ENCODE measurements around the gene ZNF277.
A peak's percentile ranks its signal among the peaks of the same experiment; 100 is the strongest.

Gene ZNF277

DNA sequence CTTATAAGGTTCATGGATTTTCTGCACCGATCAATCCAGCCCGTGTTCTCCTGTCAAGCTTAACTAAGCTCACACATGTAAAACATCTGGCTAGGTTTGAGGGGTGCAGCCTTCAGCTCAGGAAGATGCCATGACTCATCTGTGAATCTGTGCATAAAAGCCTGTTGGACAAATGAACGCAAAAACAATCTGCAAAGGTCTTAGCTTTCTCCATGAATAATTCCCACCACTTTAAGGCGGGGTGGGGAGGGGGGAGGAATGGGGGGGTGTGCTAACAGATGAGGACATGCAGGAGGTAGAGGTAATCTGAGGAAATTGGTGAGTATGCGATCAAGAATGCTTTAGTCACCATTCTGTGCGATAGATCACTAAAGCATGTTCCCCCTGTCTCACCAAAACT lies 5.1 kb upstream of the ZNF277 start:
- DNase-seq (ENCODE audit: low read depth): peak; percentile 86
- no peak for TF ChIP-seq CTCF (conservative IDR thresholded peaks at IDR 0.05; ENCODE audit: low read depth, low read length)
- no peak overlapping the region for H3K4me3 ChIP-seq (ENCODE audit: low read depth, low read length)

DNA sequence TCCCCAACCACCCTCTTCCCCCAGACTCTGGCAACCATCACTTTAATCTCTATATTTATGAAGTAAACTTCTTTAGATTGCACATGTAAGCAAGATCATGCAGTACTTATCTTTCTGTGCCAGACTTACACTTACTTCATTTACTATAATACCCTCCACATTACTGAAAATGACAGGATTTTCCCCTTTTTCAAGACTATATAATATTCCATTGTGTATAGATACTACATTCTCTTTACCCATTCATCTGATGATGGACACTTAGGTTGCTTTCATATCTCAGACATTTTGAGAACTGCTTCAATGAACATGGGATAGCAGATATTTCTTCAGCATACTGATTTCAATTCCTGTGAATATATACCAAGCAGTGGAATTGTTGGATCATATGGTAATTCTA lies 4.7 kb upstream of the ZNF277 start:
- no peak overlapping the region for H3K4me3 ChIP-seq (ENCODE audit: low read depth, low read length)

GRCh38 chr7:112202816-112203215 lies 3.7 kb upstream of the ZNF277 start:
- H3K4me3 ChIP-seq (ENCODE audit: low read depth, low read length): no peak overlapping the region
- DNase-seq (ENCODE audit: low read depth): peak; percentile 37
- TF ChIP-seq CTCF (conservative IDR thresholded peaks at IDR 0.05; ENCODE audit: low read depth, low read length): no peak

More for the DNA sequence above, 4.7 kb upstream of the ZNF277 start:
- no peak for TF ChIP-seq CTCF (conservative IDR thresholded peaks at IDR 0.05; ENCODE audit: low read depth, low read length)
- DNase-seq (ENCODE audit: low read depth): no peak

DNA sequence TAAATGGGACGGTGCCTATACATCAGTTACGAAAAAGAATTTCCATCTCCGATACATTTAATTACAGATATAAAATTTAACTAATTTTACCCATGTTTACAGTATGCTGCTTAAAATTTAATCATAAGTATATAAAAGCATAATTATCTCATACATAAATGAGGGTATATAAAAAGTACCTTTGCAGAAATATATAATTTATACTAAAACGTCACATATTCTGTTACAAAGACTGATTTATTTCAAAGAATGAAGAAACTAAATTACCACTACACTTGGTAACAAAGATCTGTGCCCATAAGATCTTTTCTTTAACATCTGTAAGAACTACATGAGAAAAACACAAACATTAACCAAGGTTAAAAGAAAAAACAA lies 3.1 kb upstream of the ZNF277 start:
- no peak for TF ChIP-seq CTCF (conservative IDR thresholded peaks at IDR 0.05; ENCODE audit: low read depth, low read length)
- DNase-seq (ENCODE audit: low read depth): no peak
- no peak overlapping the region for H3K4me3 ChIP-seq (ENCODE audit: low read depth, low read length)

DNA sequence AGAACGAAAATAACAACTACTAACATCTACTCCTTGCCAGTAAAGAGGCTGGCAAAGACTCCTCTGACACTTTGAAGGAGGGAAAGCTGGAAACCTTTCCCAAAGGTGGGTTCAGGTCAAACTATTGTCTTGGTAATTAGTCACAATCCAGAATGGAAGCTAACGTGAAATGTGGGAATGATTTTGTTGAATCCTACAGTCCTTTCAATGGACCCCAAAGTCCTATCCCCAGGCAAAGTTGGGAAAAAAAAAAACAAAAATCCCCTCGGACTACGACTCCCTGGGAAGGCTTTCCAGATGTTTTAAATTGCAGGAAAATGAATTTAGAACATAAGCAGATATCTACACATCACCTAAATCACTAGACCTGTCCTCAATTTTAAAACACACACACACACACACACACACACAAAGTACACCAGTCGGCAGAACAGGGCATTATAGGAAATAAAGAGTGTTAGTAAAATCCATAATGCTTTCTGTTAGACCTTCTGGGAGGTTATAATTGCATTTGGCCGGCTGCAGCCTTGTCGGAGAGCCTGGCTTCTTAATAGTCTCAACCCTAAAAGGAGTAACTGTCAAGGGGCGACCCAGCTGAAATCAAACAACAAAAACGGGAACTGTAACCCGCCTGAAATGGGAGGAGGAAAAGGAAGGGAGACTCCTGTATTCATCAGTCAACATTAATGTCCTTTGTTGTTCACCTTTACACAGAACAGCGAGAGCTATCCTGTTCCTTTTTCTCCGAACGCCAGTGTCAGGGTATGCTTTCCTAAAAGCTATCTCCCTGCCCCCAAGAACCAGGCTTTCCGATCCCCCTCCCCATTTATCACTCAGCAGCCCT lies 1.8 kb upstream of the ZNF277 start:
- no peak for TF ChIP-seq CTCF (conservative IDR thresholded peaks at IDR 0.05; ENCODE audit: low read depth, low read length)
- peak; percentile 37 for DNase-seq (ENCODE audit: low read depth)
- peak overlapping the region; percentile 91 for H3K4me3 ChIP-seq (ENCODE audit: low read depth, low read length)

DNA sequence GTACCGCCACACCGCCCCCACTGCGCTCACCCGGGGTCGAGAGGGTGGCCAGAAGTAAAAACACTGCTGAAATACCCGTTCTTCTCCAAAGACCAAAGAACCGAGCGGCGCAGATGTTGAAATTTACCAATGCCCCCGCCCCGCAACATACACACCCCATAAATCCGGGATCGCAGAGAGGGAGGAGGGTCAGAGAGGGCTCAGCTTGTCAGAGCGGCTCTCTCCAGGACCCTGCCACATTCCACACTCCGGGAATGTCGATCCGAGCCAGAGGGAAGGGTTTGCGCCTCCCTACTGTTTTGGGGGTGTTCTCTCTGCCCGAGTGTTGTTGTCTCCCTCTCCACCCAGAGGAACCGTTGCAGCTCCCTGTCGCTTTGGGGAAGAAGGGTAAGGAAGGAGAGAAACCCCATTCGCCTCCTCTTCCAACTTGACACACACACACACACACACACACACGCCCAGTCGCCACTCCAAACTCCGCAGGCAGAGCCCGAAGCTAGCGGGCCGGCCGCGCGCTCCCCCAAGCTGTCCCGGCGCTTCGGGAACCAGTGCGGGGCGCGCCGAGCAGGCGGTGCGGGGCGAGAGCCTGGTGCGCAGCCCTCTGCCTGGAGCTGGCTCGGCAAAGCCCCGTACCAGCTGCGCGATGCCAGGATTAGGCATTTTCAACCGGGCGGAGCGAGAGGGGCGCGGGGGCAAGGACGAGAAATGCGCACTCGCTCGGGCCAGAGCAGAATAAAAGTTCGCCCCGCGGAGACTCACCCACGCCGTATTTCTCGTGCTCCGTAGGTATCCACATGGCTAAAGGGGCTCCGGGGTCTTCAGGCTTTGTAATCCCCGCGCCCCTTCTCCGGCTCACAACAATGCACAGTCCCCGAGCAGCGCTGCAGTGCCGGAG lies 905 bp upstream of the ZNF277 start:
- no peak for TF ChIP-seq CTCF (conservative IDR thresholded peaks at IDR 0.05; ENCODE audit: low read depth, low read length)
- peak; percentile 76 for DNase-seq (ENCODE audit: low read depth)

More for the DNA sequence above, 905 bp upstream of the ZNF277 start:
- H3K4me3 ChIP-seq (ENCODE audit: low read depth, low read length): peak overlapping the region; percentile 91

Measured in choroid plexus epithelial cell (primary cell).